Body of pancreas (tissue), 4 donors: Measurements from ENCODE around the gene FOXP1. TPM values are rescaled to one million over a fixed set of nuclear protein-coding genes. Genes with fewer than 3 reads are reported as not detected.

Experiments
- ATAC-seq: fragments of 150-250 bp; one replicate; pipeline ENCODE4 v1.9.1; 2016
- DNase-seq, 4 donors: peaks; one replicate each; pipeline ENCODE4 v3.0.0-alpha.2; 2019
- H3K27ac ChIP-seq, 4 donors: fragments of 200-600 bp; sonication (generic); 1 replicate in 3 of 4; 2 replicates in 1 of 4; pipeline versions ENCODE4 v1.5.1 to v1.6.1; 2016 to 2019; ENCODE audit warnings: mild to moderate bottlenecking in 1 of 4, mixed read lengths in 1 of 4, moderate library complexity in 1 of 4
- H3K27me3 ChIP-seq, 2 donors: fragments of 200-600 bp; sonication (generic); one replicate each; pipeline ENCODE4 v1.6.0; 2016; ENCODE audit warnings: mild to moderate bottlenecking in 1 of 2
- H3K36me3 ChIP-seq, 2 donors: fragments of 200-600 bp; sonication (generic); replicated peaks in 1 of 2; 2 replicates each; pipeline ENCODE4 v1.5.1; 2016; ENCODE audit warnings: low read depth in 2 of 2; ENCODE audit not compliant: insufficient read depth in 1 of 2
- H3K4me1 ChIP-seq: fragments of 200-600 bp; sonication (generic); one replicate; pipeline ENCODE4 v1.6.0; 2016
- H3K4me3 ChIP-seq, 2 donors: fragments of 200-600 bp; sonication (generic); 1 replicate in 1 of 2; 2 replicates in 1 of 2; pipeline ENCODE4 v1.5.1; 2016 to 2019
- H3K9me3 ChIP-seq, 3 donors: fragments of 200-600 bp; sonication (generic); 1 replicate in 2 of 3; 2 replicates in 1 of 3; pipeline ENCODE4 v1.5.1; 2016
- CTCF ChIP-seq, 7 experiments: fragments of 450-650 bp in 4 of 7; fragments of 200-600 bp in 3 of 7; sonication (generic) in 3 of 7; IDR thresholded peaks; one replicate each; pipeline ENCODE4 v1.5.1; 2016 to 2019; ENCODE audit warnings: antibody characterized with exemption in 7 of 7
- POLR2A ChIP-seq, 3 donors: fragments of 450-650 bp; IDR thresholded peaks; one replicate each; pipeline ENCODE4 v1.6.1; 2016; ENCODE audit warnings: antibody characterized with exemption in 3 of 3, mild to moderate bottlenecking in 2 of 3
- WGBS, 2 donors: methylation state at CpG; one replicate each; pipeline ENCODE4 v1.1.5; 2017; 5-methylcytosine and 5-hydroxymethylcytosine counted together
- intact Hi-C: fragments of 100-400 bp; cut with DNase I; formaldehyde crosslinking; loops from one replicate; pipeline ENCODE4 v1.15.1; 2023
- total RNA-seq, 2 donors: library from RNA; depleted of rRNA; stranded (reverse); fragments of >200 nt; gene quantifications; one replicate each; pipeline ENCODE4 v1.1.0, GENCODE V29; 2016

Gene FOXP1
- total RNA-seq, 2 donors from 2014 or later, result 85.7 to 86.1 TPM

- Histone ChIP-seq H3K27ac (no peak overlapping the region), H3K9me3 (no peaks in the 10 kb centered on the region), H3K27me3 (no peaks in the 10 kb centered on the region), H3K4me1 (peaks cover 17% of the 10 kb centered on the region), H3K36me3 (no peaks in the 10 kb centered on the region), H3K4me3 (no peak overlapping the region)
- DNase-seq, result no peak
- no peak for ATAC-seq
- no peak for TF ChIP-seq POLR2A (IDR thresholded peaks at IDR 0.05)
- TF ChIP-seq CTCF (IDR thresholded peaks at IDR 0.05), result no peak
- intact Hi-C loops, result no loop called here
Observed at GRCh38 chr3:71511446-71511845, 72.1 kb downstream of the FOXP1 start.

- no peak for DNase-seq
- intact Hi-C loops, result no loop called here
Observed at GRCh38 chr3:71511037-71511436, 72.5 kb downstream of the FOXP1 start.

GRCh38 chr3:71510510-71510909, 73.0 kb downstream of the FOXP1 start:
- intact Hi-C loops, result no loop called here
- DNase-seq, result no peak

More at GRCh38 chr3:71511037-71511436, 72.5 kb downstream of the FOXP1 start:
- peaks cover 17% of the 10 kb centered on the region for H3K4me1 ChIP-seq
- ATAC-seq, result no peak
- H3K4me3 ChIP-seq, result no peak overlapping the region
- no peaks in the 10 kb centered on the region for H3K36me3 ChIP-seq
- WGBS, 2 donors, result 36 to 69% methylated on average over 3 of the region's 3 CpGs
- TF ChIP-seq CTCF (IDR thresholded peaks at IDR 0.05) (no peak), POLR2A (IDR thresholded peaks at IDR 0.05) (no peak)
- H3K9me3 ChIP-seq, result no peaks in the 10 kb centered on the region
- H3K27me3 ChIP-seq, result no peaks in the 10 kb centered on the region
- no peak overlapping the region for H3K27ac ChIP-seq

GRCh38 chr3:71509066-71509465, 74.5 kb downstream of the FOXP1 start:
- intact Hi-C loops, result no loop called here

More at GRCh38 chr3:71510510-71510909, 73.0 kb downstream of the FOXP1 start:
- H3K9me3 ChIP-seq, result no peaks in the 10 kb centered on the region
- H3K27me3 ChIP-seq, result no peaks in the 10 kb centered on the region
- no peak for ATAC-seq
- WGBS, 2 donors, result 27 to 33% methylated on average over 3 of the region's 3 CpGs
- no peaks in the 10 kb centered on the region for H3K36me3 ChIP-seq
- peaks cover 17% of the 10 kb centered on the region for H3K4me1 ChIP-seq
- no peak overlapping the region for H3K27ac ChIP-seq
- TF ChIP-seq POLR2A (IDR thresholded peaks at IDR 0.05), result no peak
- TF ChIP-seq CTCF (IDR thresholded peaks at IDR 0.05), result no peak
- H3K4me3 ChIP-seq, result no peak overlapping the region

More at GRCh38 chr3:71509066-71509465, 74.5 kb downstream of the FOXP1 start:
- TF ChIP-seq POLR2A (IDR thresholded peaks at IDR 0.05), result no peak
- no peak for TF ChIP-seq CTCF (IDR thresholded peaks at IDR 0.05)
- H3K4me3 ChIP-seq, result no peak overlapping the region
- no peak for ATAC-seq
- H3K36me3 ChIP-seq, result no peaks in the 10 kb centered on the region
- peaks cover 17% of the 10 kb centered on the region for H3K4me1 ChIP-seq
- DNase-seq, result no peak
- 90 to 95% methylated on average over 3 of the region's 3 CpGs for WGBS, 2 donors
- H3K27me3 ChIP-seq, result no peaks in the 10 kb centered on the region
- no peaks in the 10 kb centered on the region for H3K9me3 ChIP-seq
- no peak overlapping the region for H3K27ac ChIP-seq
